ENCODE data around the gene UBE2R2.
"Not testable (repeated sequence)": the region's sequence is repeated elsewhere in the genome, so short reads cannot be mapped to it uniquely, and the experiment has no call there.

UBE2R2 gene

GRCh38 chr9:33837138-33837537 lies 20.2 kb downstream of the UBE2R2 start:
- no peak overlapping the region for H3K4me3 ChIP-seq (ENCODE audit: low read depth, low read length)

- no peak overlapping the region for H3K4me3 ChIP-seq (ENCODE audit: low read depth, low read length)
Measured at GRCh38 chr9:33840381-33840780, 23.4 kb downstream of the UBE2R2 start.

GRCh38 chr9:33843312-33843961 lies 26.5 kb downstream of the UBE2R2 start:
- no peak overlapping the region for H3K4me3 ChIP-seq (ENCODE audit: low read depth, low read length)

GRCh38 chr9:33846231-33846630 lies 29.3 kb downstream of the UBE2R2 start:
- no peak overlapping the region for H3K4me3 ChIP-seq (ENCODE audit: low read depth, low read length)

- H3K4me3 ChIP-seq (ENCODE audit: low read depth, low read length) = not testable (repeated sequence)
Measured at GRCh38 chr9:33847894-33848205, 30.9 kb downstream of the UBE2R2 start.

GRCh38 chr9:33850267-33850629 lies 33.3 kb downstream of the UBE2R2 start:
- H3K4me3 ChIP-seq (ENCODE audit: low read depth, low read length) = no peak overlapping the region

GRCh38 chr9:33850677-33851076 lies 33.7 kb downstream of the UBE2R2 start:
- H3K4me3 ChIP-seq (ENCODE audit: low read depth, low read length) = no peak overlapping the region

- H3K4me3 ChIP-seq (ENCODE audit: low read depth, low read length) = no peak overlapping the region
Measured at GRCh38 chr9:33851301-33851700, 34.3 kb downstream of the UBE2R2 start.

- no peak overlapping the region for H3K4me3 ChIP-seq (ENCODE audit: low read depth, low read length)
Measured at GRCh38 chr9:33852216-33852826, 35.4 kb downstream of the UBE2R2 start.

GRCh38 chr9:33856247-33856646 lies 39.3 kb downstream of the UBE2R2 start:
- no peak overlapping the region for H3K4me3 ChIP-seq (ENCODE audit: low read depth, low read length)

- no peak overlapping the region for H3K4me3 ChIP-seq (ENCODE audit: low read depth, low read length)
Measured at GRCh38 chr9:33858423-33858822, 41.5 kb downstream of the UBE2R2 start.

GRCh38 chr9:33860200-33860871 lies 43.4 kb downstream of the UBE2R2 start:
- no peak overlapping the region for H3K4me3 ChIP-seq (ENCODE audit: low read depth, low read length)

GRCh38 chr9:33861917-33862453 lies 45.0 kb downstream of the UBE2R2 start:
- no peak overlapping the region for H3K4me3 ChIP-seq (ENCODE audit: low read depth, low read length)

GRCh38 chr9:33863027-33863426 lies 46.1 kb downstream of the UBE2R2 start:
- not testable (repeated sequence) for H3K4me3 ChIP-seq (ENCODE audit: low read depth, low read length)

- H3K4me3 ChIP-seq (ENCODE audit: low read depth, low read length) = no peak overlapping the region
Measured at GRCh38 chr9:33867747-33868439, 50.9 kb downstream of the UBE2R2 start.

- no peak overlapping the region for H3K4me3 ChIP-seq (ENCODE audit: low read depth, low read length)
Measured at GRCh38 chr9:33868440-33868973, 51.5 kb downstream of the UBE2R2 start.

GRCh38 chr9:33869243-33869642 lies 52.3 kb downstream of the UBE2R2 start:
- not testable (repeated sequence) for H3K4me3 ChIP-seq (ENCODE audit: low read depth, low read length)

- H3K4me3 ChIP-seq (ENCODE audit: low read depth, low read length) = no peak overlapping the region
Measured at GRCh38 chr9:33877727-33878489, 60.9 kb downstream of the UBE2R2 start.

- no peak overlapping the region for H3K4me3 ChIP-seq (ENCODE audit: low read depth, low read length)
Measured at GRCh38 chr9:33878691-33879366, 61.9 kb downstream of the UBE2R2 start.

Data from iPS-11a (cell line).